GM11168 (cell line): ENCODE data around the gene EXTL1.

Source experiments
- in situ Hi-C: fragments of 300-500 bp; cut with MboI; formaldehyde crosslinking; loops from one replicate; pipeline ENCODE4 v1.12.0; 2022; ENCODE audit warnings: low sequenced_read_pairs; ENCODE audit not compliant: unreplicated experiment

Gene EXTL1

GRCh38 chr1:26020941-26021646 lies 481 bp upstream of the EXTL1 start:
- in situ Hi-C loops: no loop called here

DNA sequence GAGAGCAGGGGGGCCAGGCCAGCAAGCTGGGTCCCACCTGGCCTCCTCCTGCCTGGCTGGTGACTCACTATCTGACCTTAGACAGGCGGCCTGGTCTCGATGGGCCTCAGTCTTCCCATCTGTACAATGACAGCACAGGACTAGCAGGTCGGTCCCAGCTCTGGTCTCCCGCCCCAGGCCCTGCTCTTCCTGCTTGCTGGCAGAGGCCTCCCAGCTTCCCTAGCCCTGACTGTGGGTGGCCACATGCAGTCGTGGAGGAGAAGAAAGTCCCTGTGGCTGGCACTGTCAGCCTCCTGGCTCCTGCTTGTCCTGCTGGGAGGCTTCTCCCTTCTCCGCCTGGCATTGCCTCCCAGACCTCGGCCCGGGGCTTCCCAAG lies 817 bp downstream of the EXTL1 start:
- in situ Hi-C loops: no loop called here

DNA sequence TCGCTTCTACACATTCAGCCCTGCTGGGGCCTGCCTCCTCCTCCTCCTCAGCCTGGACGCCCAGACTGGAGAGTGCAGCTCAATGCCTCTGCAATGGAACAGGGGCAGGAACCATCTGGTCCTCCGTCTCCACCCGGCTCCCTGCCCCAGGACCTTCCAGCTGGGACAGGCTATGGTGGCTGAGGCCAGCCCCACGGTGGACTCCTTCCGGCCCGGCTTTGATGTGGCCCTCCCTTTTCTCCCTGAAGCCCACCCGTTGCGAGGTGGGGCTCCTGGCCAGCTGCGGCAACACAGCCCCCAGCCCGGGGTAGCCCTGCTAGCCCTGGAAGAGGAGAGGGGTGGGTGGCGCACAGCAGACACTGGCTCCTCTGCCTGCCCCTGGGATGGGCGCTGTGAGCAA lies 1.4 kb downstream of the EXTL1 start:
- in situ Hi-C loops: no loop called here

DNA sequence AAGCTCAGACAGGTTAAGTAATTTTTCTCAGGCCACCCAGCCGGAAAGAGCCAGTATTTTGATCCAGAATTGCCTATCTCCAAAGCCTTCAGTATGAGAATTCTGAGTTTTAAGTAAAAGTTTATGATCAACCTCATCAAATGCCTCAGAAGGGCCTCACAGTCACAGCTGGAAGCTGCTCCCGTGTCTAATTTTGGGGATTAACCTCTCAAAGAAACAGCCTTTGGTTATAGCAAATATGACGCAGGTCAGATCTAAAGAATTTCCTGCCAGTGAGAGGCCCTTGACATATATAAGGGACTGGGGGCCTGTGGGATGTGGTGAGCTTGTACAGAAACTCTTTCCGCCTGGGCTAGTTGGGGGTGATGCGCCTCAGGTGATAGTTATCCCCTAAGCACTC lies 2.3 kb downstream of the EXTL1 start:
- in situ Hi-C loops: no loop called here

DNA sequence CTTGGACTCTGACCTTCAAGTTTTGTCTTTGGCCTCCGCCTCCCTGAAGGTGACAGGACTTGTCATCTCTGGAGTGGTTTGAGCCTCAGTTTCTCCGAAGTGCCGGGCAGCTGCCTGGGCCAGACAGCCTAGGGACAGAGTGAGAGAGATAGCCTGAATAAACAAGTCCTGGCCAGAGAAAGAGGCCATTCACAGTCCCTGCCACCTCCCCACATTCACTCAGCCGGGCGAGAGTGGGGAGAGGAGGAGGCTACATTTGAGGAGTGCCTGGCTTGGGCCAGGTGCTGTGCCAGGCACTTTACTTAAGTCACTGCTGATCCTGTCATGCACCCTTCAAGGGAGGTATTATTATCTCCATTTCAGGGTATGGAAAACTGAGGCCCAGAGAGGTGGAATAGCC lies 3.5 kb downstream of the EXTL1 start:
- in situ Hi-C loops: no loop called here

DNA sequence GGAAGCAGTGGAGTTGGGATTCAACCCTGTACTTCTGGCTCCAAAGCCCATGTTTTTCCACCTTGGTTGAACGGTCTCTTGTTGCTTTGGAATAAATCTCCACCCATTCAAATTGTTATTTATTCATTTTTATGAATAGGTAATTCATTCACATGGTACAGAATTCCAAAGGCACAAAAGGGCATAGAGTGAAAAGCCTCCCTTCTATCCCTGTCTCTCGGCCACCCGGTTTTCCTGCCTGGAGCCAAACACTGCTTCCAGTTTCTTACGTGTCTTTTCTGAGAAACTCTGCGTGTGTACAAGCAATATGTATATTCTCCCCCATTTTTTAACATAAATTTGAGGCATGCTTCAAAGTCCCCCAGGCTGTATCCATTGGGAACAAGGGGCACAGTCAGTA lies 3.9 kb downstream of the EXTL1 start:
- in situ Hi-C loops: no loop called here

- in situ Hi-C loops: no loop called here
These were observed 6.3 kb downstream of the EXTL1 start for GRCh38 chr1:26027716-26028489.

DNA sequence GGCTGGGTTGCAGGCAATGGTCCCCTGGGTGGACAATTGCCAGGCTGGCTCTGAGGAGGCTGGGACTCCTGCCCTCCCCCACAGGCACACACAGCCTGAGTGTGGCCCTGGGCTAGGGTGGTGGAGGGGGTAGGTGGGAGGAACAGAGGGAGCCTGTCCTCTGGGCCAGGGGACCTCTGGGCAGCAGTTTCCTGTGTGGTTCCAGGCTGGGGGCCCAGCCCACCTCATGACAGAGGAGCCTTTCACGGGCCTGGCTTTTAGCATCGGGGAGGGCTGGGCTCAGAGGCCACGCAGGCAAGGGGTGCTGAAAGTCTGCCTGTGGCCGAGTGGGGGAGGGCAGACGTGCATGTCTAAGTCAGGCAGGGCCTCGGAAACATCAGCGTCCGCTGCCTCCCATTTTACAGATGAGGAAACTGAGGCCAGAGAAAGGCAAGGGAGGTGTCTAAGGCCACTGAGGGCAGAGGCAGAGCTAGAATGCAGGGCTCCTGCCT lies 7.0 kb downstream of the EXTL1 start:
- in situ Hi-C loops: no loop called here

- in situ Hi-C loops: no loop called here
These were observed 7.7 kb downstream of the EXTL1 start for GRCh38 chr1:26029054-26029863.

DNA sequence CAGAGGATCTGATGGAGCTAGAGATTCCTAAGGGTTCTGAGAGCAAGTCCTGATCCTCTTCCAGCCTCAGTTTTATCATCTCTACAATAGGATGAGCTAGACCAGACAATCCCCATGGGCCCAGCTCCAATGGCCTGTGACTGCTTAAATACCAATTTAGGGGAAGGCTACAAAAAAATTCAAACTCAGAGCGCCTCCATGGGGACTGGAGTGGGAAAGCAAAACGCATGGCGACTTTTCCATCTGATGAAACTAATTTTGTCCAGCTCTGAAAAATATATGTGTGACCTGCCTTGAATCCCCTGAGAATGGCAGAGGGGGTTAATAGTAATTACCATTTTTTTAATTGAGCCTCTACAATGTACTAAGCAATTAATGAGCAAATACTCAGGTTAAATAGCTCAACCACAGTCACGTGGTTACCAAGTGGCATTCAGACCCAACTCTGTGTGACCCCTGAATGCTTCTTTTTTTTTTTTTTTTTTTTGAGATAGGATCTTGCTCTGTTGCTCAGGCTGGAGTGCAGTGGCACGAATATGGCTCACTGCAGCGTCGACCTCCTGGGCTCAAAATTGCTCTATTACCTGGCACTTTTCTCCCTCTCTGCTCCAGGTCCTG lies 8.4 kb downstream of the EXTL1 start:
- in situ Hi-C loops: no loop called here

GRCh38 chr1:26031196-26031595 lies 9.6 kb downstream of the EXTL1 start:
- in situ Hi-C loops: no loop called here

- in situ Hi-C loops: no loop called here
These were observed 10.1 kb downstream of the EXTL1 start for GRCh38 chr1:26031611-26032220.

DNA sequence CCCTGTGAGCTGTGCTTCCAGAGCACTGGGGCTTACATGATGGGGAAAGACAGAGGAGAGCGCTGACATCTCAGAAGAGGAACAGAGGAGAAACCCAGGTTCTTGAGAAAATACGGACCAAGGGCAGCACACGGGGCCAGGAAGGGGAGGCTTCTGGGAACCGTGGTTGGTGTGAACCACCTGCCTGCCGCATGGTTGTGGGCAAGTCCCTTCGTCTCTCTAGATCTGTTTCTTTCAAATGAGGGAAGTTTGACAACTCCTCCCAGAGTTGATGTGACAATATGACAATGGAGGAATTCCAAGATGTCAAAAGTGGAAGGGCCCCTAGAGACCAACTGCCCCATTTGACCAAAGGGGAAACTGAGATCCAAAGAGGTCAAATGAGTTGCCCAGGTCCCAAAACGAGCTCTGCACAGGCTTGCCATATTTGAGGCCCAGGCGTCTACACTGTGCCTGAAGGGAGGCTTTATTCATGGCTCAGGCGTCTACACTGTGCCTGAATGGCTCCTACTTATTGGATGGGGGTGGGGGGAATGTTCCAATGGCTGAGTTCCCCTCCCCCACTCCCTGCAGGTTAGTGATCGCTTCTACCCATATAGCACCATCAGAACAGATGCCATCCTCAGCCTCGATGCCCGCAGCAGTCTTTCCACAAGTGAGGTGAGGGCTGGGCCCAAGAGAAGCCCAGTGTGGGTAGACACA lies 11.2 kb downstream of the EXTL1 start:
- in situ Hi-C loops: no loop called here

DNA sequence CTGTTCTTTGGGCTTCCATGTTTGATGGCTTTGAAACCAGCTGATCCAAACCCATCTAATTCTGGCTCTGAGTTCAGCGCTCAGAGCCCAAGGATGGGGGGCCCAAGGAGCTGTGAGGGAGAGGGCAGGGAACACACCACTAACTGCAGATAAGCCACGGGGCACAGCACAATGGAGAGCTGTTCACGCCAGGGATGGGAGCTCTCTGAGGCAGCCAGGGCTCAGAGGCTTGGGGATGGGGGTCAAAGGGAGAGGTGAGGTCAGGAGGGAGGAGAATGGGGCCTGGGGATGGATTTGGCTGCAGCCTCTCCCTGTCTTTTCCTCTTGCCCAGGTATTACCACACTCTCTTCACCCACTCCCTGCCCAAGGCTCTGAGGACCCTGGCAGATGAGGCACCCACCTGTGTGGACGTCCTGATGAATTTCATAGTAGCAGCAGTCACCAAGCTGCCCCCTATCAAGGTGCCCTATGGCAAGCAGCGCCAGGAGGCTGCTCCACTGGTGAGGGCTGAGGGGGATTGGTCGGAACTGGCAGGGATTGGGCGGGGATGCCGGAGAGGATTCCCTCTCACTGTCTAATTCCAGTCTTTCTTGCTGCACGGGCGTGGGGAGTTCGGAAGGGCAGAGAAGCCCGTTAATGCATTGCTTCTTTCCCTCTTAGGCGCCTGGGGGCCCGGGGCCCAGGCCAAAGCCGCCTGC lies 13.1 kb downstream of the EXTL1 start:
- in situ Hi-C loops: no loop called here

GRCh38 chr1:26035203-26035958 lies 13.8 kb downstream of the EXTL1 start:
- in situ Hi-C loops: no loop called here

GRCh38 chr1:26035959-26036755 lies 14.6 kb downstream of the EXTL1 start:
- in situ Hi-C loops: no loop called here

DNA sequence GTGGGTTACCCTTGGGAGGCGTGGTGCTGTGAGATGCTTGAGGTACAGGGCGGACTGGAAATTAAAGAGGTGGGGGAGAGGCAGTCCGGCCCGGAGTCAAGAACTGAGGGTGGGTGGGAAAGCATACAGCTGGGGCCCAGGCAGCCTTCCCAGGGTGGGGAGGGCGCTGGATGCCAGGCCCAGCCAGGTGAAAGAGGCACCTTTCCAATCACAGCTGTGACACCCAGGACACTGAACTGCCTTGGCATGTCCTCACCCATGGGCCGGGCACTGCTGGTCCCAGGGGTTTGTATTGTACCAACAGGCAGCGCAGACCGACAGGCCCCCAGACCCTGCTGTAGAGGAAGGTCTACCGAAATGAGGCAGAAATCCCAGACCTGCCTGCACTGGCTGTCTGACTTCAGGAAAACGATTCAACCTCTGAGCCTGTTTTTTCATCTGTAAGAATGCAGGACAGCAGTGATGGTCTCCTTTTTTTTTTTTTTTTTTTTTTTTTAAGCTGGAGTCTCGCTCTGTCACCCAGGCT lies 15.2 kb downstream of the EXTL1 start:
- in situ Hi-C loops: no loop called here
